HG03521 (cell line): ENCODE data around the gene DEDD.
A peak's percentile ranks its signal among the peaks of the same experiment; 100 is the strongest.

ENCODE experiments used
- ATAC-seq: cut with Tn5 transposase; IDR thresholded peaks from one replicate; pipeline ENCODE4 v1.9.1; 2021; ENCODE audit warnings: mild to moderate bottlenecking, moderate library complexity; ENCODE audit not compliant: unreplicated experiment

The DEDD gene, protein sequence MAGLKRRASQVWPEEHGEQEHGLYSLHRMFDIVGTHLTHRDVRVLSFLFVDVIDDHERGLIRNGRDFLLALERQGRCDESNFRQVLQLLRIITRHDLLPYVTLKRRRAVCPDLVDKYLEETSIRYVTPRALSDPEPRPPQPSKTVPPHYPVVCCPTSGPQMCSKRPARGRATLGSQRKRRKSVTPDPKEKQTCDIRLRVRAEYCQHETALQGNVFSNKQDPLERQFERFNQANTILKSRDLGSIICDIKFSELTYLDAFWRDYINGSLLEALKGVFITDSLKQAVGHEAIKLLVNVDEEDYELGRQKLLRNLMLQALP

DNA sequence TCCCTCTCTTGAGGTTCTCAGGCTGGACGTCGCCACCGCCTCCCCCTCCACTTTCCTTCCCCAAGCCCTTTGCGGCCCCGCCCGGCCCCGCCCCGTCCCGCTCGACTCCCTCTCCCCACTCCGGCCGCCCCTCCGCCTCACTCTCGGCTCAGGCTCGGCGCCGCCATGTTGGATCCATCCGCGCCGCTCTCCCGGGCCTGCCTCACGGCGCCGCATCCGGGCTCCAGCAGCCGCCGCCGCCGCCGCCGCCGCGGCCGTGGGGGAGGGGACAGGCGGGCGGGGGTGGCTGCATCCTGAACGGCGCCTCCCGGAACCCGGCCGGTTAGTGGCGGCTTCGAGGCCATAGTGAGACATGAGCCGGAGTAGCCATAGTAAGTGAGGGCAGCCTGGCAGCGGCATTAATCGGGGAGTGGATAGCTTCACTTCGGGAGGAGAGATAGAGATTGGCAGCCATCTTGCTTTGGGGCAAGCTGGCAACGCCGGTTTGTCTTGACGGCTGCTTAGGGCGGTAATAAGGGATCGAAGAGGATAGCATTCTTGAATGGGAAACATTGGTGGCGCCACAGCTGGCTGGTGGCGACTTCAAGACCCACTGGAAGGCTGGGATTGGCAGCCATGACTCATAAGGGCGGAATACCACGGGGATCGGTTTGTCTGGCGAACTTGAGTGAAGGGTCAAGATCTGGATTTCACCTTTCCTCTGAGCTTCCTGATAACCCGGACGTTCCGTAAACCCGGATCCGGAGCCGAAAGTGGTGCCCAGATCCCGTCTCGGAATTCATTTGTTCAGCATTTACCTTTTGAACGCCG, at the start of gene DEDD:
Gene DEDD, minus strand, starts transcription at position 258 of the 810 bp plus-strand sequence. CDS start 8,205 bp downstream, outside the sequence.
- peak; percentile 93 for ATAC-seq

DNA sequence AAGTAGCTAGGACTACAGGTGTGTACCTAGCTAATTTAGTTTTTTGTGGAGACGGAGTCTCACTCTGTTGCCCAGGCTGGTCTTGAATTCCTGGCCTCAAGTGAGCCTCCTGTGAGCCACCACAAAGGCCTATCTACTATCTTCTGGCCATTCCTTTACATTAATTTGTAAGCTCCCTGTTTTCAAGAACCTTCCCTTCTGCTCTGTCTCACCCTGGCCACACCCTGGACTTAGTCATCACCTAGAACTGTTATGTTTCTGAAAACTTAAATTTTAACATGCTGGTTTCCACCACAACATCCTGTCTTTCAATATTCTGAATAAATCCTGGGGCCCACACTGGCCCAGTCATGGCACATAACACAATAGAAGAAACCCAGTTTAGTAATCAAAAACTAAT, 49.7 kb upstream of the DEDD start:
- peak; percentile 47 for ATAC-seq

DNA sequence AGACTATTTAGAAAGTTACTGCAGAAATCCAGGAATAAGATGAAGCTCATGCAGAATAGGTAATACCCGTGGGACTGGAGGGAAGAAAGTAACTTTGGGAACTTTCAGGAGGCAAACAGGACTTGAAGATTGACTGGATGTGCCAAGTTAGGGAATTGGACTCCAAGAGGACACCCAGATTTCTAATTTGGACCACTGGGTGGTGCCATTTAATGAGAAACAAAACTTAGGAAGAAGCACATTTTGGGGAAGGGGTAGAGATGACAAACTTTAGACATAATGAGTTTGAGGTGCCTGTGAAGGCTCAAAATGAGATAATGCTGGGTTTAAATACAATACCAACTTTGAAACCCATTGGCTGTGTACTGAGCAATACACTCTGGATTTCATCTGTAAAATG, 48.2 kb upstream of the DEDD start:
- no peak for ATAC-seq

DNA sequence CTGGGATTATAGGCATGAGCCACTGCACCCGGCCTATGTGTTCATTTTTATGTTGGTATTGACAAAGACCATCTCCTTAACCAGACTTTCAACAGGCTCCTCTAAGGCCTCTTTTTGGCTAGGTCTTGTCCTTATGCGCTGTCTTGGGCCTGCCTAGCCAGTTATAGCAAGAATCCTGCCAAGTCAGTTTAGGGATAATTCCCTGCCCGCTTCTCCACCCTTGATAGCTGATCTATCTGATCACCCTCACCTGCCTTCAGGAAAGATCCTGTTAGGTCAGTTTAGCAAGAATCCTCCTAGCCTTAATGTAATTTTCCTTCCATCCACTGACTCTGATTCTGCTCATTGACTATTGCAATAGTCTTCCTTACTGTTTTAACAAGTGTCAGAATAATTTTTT, 47.2 kb upstream of the DEDD start:
- ATAC-seq = no peak

DNA sequence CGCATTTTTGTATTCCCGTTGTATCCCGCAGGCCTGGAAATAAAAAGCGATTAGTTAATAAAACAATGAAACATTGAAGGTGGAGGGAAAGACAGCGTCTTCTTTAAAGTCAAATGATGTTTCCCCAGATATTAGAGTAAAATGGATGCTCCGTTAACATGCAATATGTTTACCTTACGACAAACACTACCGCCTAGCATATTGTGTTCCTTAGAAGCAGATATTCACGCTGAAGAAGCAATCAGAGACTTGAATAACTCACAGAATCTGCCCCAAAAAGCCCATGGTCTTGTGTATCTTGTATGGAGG, 45.4 kb upstream of the DEDD start:
- ATAC-seq = no peak

DNA sequence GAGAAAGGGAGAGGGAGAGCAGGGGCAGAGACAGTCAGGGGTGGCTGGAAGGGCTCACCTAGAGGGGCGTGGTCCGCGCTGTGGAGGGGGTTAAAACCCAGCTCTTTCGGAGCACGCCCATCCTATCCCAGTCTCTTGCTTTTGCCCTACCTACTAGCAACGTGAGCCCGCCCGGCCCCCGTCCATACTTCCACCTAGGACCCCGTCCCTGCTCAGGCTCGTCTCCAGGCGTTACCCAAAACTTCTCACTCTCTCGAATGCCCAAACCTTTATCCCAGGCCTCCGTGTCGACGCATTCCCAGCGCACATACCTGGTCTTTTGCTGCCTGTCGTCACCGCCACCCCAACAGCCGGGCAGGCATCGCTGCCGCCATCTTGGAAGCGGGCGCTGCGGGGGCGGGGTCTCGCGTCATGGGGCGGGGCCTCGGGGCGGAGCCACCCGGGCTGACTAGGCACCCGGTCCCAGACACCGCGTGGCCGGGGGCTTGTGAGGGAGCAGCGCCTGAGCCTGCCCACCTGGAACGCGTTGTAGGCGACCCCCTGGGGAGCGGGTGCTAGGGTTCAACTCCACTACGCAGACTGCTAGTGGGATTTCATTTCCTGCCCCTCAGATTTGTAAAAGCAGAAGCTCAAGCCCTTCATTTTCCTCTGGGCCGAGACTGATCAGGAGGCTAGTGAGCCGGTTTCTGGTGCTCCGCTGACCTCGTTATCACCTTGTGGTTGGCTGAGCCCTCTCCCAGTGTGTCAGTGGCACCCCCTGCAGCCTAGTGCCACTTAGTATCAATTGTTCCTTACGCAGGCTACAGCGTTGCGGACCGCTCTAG, 44.9 kb upstream of the DEDD start, which contains the start of gene B4GALT3:
Gene B4GALT3, minus strand, starts transcription at position 396 of the 824 bp plus-strand sequence. CDS start 1,447 bp downstream, outside the sequence.
- peak; percentile 78 for ATAC-seq

DNA sequence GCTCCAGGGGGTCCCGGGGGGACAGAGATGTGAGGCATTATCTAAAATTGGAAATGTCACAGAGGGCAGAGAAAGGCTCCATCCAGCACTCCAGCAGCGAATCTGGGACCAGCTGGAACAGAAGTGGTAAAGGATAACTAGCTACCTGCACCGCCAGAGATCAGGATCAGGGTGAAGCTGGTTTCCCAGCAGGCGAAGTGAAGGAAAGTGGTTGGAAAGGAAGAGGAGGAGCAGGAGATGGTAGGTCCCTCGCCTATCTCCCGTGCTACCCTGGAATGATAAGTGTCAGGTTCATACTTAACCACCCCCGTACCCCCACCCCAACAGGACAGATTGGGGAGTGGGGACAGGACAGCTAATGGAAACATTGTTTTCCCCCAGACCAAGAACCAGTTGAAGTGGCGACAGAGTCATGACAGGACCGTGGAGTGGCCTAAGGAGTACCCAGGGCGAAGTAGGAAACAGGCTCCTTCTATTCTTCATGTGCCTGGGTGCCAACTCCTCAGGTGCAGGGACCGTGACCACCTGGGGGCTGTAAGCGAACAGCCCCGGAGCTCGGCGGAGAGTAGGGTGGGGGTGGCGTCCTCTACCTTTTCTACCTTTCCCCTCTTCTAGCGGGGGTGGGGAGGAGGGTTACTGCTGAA, 44.1 kb upstream of the DEDD start:
- ATAC-seq = no peak

DNA sequence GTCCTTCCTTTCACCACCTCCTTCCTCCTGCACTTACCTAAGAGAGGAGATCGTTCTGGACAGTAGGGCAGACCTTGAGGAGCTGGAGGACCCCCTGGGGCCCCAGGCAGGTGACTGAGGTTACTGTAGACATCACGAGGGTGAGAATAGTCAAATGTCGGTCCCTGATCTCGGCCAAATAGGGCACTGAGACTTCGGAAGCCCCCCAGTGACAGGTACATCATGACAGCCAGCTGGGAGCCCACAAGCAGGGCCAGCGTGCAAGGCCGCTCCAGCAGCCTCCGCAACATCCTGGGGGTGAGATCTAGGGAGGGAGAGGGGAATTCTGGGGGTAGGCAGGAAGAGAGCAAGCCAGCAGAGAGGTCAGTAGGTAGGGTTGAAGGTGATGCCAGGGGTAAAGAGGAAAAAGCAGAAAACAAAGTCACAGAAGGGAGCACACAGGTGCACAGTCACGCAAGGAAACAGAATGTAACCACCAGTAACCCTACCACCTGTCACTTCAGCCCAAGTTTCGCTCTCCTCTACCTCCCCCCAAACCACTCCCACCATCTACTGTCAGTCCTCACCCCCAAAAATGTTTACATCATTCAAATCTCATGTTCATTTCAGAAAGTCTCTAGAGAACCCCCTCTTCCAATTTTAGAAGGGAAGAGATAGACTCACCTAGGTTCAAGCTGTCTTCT, 43.4 kb upstream of the DEDD start:
- no peak for ATAC-seq

DNA sequence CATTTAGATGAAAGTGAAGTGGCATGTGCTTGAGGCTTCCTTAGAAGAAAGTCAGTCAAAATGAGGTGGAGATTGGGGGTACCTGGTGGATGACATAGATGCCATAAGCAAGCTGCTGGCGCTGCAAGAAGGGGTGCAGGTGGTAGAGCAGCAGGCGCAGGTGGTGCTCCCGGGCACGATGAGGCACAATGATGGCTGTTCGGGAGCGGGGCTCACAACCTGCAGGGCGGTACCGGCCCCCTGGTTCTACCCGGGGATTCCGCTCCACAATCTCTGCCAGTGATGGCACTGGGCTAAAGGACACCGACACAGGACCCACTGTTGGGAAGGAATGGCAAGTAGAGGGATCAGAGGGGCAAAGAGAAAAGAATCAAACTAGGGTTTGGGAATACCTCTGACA, 42.4 kb upstream of the DEDD start:
- ATAC-seq = no peak

DNA sequence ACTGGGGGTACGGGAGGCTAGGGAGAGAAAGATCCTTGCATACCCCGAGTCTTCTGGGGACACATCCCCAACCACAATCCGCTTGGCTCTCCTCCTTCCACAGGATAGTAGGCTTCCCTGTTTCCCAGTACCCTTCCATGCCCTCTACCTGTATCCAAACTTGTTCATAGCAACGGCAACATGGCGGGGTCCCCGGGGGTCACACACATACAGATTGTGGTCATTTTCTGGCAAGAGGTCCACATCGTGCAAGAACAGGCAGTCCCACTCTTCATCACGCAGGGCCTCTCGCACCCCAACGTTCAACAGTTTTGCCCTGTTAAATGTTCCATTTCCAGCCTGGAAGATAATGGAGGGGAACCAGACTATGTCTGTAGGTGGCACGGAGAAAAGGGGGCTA, 41.2 kb upstream of the DEDD start:
- ATAC-seq = no peak

DNA sequence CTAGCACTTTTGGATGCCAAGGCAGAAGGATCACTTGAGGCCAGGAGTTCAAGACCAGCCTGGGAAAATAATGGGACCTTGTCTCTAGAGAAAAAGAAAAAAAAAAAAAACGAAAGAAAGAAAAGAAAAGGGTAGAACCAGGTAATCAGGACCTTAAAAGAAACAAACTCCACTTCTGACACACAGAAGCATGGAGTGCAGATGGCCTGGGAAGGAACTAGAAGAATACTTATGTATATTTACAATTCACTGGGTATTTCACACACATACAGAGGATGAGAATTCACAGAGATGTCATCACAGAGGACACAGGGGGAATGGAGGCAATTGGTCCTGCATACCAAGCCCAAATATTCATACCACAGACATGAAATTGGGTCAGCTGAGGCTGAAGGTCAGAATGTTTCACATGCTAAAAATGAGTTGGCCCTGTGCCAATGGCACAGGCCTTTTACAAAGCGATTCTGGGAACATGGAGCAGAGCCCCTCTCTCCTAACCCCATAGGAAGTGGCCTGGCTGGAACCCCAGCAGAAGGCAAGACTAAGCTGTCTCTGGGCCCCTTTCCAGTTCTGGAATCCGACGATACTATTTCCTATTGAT, 40.4 kb upstream of the DEDD start:
- no peak for ATAC-seq

DNA sequence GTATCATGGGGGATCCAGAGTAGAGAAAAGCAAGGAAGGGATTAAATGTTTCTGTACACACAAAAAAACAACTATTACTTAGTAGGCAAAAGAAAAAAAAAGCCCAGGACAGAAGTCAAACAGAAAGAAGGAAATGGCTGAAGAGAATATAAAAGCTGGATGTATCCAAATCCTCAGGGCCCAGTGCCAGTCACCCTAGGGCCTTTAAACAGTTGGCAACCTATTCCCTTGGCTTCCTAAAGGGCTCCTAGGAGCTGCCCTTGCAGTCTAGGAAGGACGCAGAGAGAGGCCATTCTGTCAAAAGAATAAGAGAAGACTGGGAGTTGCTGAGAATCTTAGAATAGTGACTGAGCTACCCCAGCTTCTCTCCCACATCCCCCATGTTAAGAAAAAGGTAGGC, 39.9 kb upstream of the DEDD start:
- no peak for ATAC-seq

DNA sequence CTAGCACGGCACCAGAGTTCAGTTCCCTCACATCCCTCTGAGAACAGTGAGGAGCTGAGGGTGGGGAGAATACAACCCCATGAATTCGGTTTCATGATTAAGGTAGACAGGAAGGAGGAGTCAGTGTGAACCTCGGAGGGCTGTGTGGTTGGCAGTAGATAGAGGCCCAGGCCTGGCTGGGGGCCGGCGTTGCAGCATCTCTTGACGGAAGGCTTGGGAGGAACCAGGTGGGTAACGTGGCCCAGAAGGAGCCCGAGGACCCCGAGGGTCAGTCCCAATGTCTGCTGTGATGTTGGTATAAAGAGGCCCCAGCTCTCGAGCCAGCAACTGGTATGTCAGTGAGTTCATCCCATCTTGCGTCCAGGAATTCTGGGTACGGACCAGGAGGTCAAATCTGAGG, 39.2 kb upstream of the DEDD start:
- ATAC-seq = no peak

DNA sequence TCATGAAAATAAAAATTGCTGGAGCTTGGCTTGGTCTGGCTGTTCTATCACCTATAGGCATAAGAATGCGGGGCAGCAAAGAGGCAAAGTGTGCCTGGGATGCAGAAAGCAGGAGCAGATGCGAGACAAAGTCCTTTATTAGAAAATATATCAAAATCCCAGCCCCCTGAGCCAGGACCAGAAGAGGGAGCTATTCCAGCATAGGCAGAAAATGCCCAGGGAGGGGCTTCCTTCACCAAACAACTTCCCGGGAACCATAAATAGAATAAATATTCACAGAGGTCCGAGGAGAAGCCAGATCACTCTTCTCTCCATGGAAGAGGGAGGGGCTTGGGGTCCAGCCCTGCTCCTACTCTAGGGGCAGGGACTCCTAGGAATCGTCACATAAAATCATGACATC, 38.7 kb upstream of the DEDD start:
- ATAC-seq = no peak

DNA sequence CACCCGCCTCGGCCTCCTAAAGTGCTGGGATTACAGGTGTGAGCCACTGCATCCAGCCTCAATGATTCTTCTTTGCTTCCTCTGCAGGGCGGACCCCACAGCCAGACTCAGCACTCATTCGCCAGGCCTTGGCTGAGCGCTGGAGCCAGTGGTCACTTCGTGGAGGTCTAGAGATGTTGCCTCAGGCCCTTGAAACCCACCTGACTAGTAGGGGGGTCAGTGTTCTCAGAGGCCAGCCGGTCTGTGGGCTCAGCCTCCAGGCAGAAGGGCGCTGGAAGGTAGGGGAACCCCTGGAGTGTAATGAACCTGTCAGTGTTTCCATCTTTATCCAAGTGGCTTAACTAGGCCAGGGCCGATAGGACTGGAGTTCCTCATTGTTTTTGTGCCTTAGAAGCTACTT, 36.4 kb upstream of the DEDD start:
- ATAC-seq = no peak

DNA sequence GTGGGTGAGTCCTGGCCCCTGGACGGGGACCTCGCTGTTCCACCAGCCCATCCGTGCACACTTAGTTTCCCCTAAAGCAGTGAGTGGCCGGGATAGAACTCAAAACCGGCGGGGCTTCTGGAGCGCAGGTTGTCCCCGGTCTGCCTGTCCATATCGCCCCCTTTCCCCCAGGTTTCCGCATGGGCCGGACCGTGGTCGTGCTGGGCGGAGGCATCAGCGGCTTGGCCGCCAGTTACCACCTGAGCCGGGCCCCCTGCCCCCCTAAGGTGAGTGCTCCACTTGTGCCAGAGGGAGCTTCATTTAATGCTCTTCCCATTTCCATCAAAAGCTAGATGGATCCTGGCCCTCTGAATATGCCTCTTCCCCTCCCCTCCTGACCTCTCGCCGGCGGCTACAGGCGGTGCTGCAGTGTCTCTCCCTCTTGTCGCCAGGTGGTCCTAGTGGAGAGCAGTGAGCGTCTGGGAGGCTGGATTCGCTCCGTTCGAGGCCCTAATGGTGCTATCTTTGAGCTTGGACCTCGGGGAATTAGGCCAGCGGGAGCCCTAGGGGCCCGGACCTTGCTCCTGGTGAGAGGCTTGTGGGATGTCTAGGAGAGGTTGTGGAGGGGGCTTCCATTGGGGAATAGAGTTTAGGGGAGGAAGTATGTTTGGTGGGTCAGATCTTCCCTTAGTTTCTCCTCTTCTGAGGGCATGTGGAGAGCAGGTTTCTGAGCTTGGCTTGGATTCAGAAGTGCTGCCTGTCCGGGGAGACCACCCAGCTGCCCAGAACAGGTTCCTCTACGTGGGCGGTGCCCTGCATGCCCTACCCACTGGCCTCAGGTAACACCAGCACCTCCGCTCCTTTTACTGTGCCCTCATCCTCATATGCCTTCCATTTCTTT, 34.4 kb upstream of the DEDD start:
- ATAC-seq = no peak

DNA sequence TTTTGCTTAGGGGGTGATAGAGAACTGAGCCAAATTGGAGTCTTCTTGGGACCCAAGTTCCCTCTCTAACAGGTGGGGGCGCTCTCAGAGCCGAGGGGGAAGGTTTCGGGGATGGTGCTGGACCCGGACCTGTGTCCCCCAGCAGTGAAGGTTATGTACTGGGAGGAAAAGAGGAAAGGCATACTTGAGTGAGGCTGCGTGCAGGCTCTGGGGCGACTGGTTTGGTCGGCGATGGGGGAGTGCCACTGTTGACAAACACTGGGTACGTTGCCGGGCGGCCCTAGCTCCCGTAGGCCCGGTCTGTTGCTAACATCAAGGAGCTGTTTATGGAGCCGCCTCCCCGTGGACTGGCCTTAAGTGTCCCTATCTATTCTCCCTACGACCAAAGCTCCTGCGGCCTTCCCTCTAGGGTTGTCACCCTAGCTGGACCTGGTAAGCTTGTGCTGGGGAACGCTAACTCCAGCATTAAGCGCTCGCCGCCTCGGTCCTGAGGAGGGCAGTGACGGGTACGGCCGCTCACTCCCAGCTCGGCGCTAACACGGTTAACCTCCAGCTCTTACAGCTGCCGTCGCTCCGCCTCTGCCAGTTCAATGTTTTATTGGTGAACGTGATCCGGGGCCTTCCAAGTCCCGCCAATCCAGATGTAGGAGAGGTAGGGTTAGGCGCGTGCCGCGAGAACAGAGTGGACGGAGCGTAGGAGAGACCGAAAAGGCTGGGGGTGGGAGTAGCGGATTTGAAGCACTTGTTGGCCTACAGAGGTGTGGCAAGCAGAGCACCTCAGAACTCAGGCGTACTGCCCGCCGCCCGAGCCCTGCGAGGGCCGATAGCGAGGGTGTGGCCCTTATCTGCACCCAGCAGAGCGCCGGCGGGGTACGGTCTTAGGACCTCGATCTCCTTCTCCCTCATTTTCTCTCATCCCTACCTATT, 33.5 kb upstream of the DEDD start, which contains the start of gene PPOX:
Gene PPOX, plus strand, starts transcription at position 685 of the 927 bp plus-strand sequence. CDS start 422 bp downstream, outside the sequence.
- peak; percentile 83 for ATAC-seq
